Measurements from ENCODE around the gene PCAT6.
"Not testable (repeated sequence)": the region's sequence is repeated elsewhere in the genome, so short reads cannot be mapped to it uniquely, and the experiment has no call there.

Gene PCAT6

DNA sequence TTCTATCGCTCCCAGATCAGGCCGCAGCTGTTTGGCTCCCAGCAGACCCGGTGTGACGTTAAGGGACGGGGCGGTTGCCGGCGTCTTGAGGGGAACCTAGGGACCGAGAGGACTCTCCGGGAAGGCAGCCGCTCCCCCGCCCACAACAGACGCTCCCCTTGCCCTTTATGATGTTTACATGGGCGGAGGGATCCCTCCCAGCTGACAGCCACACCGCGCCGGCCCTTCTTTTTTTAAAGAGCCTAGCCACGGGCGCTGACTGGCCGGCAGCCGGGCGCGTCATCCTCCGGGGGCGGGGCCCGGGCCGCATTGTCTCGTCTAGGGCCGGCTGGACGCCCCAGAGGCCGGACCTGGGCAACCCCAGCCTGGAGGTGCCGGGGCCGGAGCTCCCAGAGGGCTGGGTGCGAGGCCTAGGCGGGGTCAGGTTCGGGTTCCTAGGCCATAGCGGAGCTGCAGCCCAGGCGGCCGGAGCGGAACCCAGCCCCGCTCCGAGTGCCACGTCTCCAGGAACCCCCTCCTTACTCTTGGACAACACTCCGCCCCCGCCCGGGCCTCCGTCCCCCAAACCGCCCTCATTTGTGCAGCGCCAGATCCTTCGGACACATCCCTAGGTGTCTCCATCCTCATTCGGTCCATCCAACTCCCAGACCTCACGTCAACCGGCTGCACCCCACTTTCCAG, at the start of gene PCAT6:
TSS of gene PCAT6 (plus strand) at position 340 of the 681 bp plus-strand sequence.
- DNase-seq: peak; percentile 85 to 88

DNA sequence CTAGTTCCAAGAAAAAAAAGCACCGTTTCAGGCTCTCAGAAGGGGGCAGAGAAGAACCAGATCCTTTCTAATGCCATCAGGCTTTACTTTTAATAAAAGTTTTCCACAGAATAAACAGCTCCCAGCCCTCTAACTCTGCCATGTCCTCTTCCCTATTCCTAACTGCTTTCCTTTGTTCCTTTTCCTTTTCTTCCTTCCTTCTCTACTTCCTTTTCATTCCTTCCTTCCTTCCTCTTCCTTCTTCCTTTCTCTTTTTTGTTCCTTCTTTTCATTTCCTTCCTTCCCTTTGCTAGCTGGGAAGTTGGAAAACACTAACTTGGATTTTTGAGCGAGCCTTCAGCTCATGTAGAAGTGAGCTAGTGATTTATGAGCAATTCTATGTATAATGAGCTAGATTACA, 48.7 kb upstream of the PCAT6 start:
- no peak for DNase-seq

DNA sequence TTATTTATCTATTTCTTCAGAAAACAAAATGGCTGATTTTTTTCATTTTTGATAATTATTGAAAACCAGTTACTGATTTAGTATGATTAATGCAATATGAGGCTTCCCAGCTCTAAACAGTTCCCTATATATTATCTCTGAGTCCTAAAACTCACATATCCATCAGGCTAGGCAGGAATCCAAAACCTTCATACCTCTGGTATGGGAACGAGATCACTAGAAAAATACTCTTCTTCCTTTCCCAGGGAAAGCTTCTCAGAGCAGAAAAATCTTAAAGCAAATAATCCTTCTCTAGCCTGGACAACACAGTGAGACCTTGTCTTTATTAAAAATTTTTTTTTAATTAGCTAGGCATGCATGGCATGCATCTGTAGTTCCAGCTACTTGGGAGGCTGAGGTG, 45.0 kb upstream of the PCAT6 start:
- no peak for DNase-seq

DNA sequence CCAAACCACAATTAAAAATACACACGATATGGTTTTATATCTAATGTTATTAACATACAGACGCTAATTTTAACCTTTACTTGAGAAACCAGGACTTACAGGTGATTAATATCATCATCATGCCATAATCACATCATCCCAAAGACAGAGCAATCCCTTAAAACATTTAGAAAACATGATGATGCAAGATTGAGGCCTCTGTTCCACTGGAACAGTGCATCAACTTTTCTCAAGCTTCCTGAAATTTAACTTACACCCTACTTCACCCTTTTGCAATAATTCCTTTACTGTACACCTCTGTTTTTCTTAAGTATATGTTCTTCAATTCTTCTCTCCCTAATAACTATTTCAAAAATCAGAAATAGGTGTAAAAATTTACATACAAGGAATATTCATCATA, 40.6 kb upstream of the PCAT6 start:
- DNase-seq: no peak

DNA sequence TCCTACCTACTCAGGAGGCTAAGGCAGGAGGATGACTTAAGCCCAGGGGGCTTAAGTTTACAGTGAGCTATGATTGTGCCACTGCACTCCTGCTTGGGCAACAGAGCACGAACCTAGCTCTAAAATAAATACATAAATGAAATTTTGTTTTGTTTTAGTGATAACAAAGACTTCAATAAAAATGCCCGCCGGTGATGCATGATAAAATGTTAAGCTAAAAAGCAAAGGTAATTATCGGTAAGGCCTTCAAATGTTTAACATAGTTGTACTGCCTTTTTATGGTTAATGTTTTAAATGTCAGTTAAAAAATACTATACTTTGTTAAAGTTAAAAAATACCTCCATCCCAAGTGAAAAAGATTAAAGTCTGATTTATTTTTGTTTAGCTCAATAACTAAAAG, 29.6 kb upstream of the PCAT6 start:
- no peak for DNase-seq

DNA sequence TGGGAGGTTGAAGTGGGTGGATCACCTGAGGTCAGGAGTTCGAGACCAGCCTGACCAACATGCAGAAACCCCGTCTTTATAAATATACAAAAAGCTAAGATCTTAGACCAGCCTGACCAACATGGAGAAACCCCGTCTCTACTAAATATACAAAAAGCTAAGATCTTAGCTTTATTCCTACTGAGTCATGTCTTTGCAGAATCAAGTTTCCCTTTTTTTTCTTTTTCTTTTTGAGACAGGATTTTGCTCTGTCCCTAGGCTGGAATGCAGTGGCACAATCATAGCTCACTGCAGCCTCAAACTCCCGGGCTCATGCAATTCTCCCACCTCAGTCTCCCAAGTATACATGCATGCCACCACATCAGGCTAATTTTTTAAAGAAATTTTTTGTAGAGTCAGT, 23.9 kb upstream of the PCAT6 start:
- DNase-seq: no peak

DNA sequence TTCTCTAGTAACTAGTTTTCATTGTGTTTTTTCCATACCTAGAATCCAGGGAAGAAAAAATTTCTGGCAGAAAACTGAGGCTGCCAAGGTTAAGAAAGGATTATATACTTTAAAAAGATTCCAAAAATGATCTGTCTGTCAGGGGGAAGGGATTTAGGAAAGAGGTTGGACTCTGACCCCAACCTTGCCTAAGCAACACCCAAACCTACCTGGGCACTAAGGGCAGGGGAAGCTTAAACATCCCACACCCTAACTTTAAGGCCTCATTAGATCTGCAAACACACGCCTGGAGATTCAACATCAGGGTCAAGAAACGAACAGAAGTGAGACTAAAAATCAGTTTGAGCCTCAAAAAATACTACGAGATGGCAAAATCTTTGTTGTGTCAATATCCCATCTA, 22.0 kb upstream of the PCAT6 start:
- no peak for DNase-seq

DNA sequence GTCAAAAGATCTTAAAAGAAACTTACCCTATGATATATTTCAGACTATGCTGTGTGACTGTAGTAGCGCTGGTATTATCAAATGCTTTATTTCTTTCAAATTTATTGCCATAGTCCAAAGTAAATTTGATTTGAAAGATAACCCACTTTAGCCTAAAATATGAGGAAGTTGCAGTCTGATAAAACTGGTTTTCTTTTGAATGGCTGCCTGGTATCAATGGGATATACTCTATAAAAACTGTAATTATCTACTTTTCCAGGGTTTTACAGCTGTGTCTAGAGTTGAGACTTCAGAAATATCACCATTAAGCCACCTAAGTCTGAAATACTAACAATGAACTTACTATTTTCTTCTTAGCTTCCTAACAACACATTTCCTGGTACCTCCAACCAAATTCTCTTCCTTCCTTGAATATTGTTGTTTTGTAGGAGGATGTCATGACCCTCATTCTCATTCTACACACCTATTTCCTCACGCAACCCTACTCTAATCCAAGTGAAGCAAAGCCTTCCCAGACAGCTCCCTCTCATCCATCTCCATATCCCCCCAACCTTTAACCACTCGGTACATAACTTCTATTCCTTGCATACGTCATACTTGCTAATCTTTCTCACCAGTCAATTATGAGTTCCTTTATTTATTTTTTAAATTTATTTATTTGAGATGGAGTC, 19.5 kb upstream of the PCAT6 start:
- DNase-seq: no peak

DNA sequence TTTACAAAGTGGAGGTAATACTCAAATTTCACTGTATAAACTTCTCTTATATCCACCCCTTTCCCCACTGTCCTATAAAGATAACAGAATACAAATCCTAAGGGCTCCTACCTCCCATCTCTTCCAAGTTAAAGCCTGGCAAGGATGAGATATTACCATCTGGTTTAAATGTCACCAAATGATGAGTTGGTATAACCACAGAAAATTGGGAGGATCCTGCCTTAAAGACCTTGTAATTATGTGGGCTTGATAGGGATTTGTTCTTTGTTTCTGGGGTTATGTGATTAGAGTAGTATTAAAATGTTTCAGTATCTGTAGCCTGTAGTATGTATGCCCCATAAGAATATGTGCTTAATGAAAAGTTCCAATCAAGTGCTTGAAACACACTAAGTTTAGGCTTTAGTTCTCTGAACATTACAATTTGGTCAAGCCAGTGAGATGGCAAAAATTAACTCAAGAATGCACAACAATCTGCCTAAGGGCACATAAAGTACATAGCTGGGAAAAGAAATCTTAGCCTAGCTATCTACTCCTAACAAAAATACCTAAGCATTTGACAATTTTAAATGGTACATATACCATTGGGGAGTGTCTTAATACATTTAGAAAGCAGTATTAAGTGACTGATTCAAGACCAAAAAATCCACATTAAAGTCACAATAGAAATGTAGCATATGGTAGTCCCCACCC, 16.6 kb upstream of the PCAT6 start:
- DNase-seq: no peak

DNA sequence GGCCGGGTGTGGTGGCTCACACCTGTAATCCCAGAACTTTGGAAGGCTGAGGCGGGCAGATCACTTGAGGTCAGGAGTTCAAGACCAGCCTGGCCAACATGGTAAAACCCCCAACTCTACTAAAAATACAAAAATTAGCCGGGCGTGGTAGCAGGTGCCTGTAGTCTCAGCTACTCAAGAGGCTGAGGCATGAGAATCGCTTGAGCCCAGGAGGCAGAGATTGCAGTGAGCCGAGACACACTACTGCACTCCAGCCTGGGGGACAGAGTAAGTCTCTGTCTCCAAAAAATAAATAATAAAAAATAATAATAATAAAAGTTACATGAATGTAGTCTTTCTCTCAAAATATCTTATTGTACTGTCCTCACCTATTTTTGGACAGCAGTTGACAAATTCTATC, 15.8 kb upstream of the PCAT6 start:
- not testable (repeated sequence) for DNase-seq

DNA sequence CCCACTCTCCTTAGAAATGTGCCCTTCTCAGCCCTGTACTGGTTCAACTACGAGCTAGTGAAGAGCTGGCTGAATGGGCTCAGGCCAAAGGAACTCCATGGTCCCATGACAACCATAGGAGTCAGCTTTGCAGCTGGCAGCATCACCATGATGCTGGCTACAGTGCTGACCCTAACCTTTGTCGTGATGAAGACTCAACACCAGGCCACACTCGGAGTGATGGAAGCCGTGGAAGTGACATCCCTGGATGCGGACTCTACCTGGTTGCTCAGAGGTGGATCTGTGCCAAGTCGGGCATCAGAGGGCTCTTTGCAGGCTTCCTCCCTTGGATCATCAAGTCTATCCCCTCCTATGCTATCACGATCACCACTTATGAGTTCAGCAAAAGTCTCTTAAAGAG, 14.1 kb upstream of the PCAT6 start:
- DNase-seq: no peak

DNA sequence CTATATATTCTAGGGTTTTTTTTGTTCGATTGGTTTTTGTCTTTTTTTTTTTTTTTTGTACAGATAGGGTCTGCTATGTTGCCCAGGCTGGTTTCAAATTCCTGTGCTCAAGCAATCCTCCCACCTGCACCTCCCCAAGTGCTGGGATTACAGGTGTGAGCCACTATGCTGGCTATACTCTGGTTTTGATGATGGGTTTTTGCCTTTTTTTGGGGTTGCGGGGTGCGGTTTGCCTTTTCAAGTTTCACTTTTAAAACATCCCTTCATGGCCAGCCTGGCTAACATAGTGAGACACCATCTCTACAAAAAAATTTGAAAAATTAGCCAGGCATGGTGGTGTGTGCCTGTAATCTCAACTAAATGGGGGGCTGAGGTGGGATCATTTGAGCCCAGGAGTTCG, 12.5 kb upstream of the PCAT6 start:
- DNase-seq: no peak

DNA sequence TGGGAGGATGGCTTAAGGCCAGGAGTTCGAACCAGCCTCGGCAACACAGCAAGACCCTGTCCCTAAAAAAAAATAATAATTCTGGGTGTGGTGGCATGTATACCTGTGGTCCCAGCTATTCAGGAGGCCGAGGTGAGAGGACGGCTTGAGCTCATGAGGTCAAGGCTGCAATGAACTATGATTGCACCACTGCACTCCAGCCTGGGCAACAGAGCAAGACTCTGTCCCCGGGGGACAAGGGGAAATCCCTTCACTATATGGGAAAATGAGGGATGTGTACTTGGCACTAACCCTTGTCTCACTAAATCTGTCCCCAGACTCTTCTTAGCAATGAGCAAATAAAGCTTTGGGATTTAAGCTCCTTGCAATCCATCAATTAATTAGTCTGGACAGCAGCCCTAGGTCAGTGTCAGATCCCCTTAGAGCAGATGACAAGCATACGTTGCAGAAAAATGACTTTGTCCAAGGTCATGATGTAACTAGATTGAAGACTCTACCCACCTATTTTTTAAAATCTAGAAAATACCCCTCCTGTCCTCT, 11.9 kb upstream of the PCAT6 start:
- DNase-seq: no peak

DNA sequence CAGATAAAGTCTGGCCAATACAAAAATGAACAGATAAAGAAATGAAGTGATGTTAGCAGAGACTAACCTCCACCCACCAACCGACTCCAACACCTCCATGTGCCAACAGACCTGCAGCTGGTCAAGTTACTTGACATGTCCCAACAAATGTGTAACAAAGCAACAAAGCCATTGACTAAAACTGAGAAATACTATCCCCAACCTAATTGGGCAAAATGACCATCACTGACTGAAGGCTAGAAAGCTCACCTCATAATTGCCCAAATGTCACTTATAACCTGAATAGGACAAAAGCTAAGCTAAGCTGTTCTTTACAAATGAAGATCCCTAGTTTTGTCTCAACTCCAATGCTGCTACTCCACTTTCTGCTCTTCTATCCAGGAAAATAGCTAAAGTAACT, 10.0 kb upstream of the PCAT6 start:
- no peak for DNase-seq

DNA sequence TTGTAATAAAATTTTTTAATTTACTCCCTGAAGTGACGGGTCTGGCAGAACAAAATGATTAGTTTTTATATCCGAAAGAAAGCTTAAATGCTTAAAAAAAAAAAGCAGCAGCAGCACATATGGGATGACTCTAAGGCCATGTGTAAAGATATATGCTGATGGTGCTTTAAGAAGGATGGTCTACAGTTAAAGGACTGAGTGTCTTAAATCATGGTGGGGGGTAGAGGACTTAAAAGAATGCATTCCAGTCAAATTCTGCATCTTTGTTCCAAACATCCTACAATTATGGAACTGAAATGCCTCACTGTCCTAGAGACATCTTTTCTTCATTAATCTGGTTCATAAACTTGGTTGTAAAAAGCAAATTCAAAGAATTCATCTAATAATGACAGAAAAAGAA, 9.6 kb upstream of the PCAT6 start:
- no peak for DNase-seq

DNA sequence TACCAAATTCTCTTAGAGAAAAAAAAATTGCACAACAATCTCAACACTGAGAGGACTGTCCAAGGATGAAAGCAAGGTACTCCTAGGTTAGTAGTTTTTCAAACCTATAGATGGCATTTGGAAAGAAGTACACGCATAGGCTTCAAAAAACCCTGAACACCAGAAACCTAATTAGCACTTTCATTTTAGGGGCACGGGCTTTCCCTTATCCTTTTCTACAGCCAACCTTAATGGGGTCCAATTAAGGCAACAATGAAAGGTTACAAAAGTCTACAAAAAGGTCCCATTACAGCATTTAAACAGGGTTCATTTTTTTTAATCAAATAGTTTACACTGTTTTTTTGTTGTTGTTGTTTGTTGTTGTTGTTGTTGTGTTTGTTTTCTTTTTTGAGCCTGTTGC, 8.7 kb upstream of the PCAT6 start:
- no peak for DNase-seq

DNA sequence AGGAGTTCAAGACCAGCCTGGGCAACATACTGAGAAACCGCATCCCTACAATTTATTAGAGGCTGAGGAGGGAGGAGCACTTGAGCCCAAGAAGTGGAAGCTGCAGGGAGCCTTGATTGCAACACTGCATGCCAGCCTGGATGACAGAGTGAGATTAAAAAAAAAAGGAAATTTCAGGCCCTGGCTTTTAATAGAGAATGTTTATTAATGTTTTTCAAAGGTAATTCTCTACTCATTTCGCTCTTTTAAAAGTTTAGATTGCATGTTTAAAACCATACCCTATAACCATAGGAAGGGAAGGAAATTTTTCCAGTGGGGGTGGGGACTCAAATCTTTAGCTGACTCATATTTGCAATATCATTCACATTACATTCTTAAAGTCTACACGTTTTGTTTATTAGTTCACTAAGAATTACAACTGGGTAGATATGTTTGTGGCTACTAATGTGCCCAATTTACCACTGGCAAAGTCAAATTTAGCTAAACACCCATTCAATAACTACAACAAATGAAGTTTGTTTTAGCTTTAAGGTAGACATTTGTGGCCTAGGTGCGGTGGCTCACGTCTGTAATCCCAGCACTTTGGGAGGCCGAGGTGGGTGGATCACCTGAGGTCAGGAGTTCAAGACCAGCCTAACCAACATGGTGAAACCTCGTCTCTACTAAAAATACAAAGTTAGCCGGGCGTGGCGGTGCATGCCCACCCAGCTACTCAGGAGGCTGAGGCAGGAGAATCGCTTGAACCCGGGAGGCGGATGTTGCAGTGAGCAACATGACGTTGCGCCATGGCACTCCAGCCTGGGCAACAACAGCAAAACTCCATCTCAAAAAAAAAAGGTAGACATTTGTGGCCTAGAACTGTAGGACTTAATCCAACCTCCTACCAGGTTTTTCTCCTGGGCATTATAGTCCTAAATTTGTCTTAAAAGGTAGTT, 7.5 kb upstream of the PCAT6 start:
- DNase-seq: no peak

DNA sequence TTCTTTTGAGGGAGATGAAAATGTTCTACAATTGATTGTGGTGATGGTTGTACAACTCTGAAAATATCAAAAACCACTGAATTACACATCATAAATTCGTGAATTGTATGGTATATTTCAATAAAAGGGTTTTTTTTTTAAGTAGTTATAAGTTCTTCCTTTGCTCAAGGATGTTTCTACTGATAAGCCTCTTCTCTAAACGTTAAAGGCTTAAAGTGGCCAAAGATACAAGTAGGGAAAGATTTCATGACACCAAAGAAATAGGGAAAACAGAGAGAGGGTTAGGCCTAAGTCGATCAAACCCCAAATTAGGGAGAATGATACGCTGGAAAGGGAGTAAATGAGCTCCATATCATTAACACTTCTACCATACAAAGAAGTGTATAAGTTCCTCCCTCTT, 6.6 kb upstream of the PCAT6 start:
- DNase-seq: no peak

DNA sequence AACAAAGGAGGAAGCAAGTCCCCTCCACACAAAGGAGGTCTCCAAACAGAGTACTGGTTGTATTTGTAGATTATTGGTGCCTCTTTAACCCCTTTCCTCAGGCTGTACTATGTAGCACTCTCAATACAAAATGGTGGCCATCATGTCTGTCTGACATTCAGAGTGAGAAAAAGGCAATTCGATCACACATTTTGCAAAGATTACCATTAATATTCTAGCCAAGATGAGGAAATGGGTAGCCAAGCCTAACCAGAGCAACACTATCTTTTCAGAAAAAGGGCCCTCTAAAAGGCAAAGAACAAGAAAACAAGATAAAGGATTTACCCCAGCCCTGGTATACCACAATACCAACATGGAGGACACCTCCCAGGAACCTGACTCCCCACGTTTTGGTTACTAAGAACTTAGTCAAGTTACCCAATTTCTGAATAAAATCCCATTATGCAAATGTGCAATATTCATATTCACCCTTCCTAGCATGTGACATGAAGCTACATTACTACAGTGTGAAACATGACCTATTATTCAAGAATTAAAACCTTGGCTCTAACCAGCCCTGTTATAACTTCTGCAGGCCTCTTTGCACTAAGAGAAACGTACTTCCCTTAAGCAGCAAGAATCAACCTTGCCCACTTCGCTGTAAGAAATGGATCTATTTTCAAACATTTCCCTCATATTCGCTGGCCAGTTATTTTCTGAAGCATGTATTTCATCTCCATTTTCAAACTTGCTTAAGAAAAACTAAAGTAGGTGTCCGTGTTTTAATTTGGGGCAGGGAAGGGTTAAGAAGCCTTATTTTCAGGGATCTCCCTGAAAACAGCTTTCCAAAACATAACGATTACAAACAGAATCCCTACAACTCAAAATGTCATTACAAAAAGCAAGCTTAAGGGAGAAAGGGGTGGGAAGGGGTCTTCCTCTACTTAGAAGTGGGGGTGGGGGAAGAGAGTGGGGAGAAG, 4.6 kb upstream of the PCAT6 start:
- DNase-seq: peak; percentile 21 to 32

DNA sequence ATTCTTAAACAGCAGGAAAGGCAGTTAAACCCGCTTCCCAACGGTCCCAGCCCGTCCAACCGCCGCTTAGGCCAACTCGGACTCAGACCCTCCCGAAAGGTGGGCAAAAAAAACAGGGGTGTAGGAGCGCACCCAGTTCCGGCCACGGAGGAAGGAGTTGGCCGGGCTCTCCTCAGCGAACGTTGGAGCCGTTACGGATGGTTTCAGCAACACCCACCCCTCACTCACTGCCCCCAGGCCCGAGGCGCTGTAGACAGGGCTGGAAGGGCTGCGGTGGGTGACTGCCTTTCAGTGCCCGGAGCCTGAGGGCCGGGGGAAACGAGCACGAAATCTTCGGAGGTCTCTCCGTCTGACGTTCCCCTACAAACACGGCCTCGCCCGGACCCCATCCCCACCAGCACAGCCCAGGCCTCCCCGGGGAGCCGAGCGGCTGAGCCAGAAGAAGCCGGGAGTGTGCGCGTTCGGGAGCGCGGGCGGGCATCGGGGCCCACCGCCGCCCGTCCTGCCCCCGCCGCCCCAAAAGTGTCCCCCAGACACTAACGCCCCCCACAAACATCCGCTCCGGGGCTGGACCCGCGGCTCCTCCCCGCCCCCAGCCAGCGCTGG, 3.8 kb upstream of the PCAT6 start:
- DNase-seq: peak; percentile 29 to 51

DNA sequence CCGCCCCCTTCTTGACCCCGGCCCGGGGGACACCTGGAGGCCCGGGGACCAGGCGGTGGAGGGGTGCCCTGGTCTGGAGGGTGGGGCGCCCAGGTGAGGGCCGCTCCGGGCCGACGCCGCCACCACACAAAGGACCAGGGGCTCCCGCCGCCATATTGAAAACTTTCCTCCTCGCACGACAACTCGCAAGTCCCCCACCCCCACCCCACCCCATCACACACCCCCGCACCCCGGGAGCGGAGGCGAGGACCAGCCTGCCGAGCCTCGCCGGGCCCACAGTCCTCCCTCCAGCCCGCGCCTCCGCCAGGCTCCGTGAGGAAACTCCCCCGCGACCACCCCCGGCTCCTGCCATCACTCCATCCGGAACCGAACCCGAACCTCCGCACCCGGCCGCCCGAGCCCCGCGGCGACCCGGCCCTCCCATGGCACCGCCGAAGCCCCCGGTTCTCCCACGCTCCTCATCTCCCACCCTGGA, 3.3 kb upstream of the PCAT6 start:
- DNase-seq: peak; percentile 54 to 60
